ENCODE data around the gene NETO2. TPM values are rescaled to one million over a fixed set of nuclear protein-coding genes. Genes with fewer than 3 reads are reported as not detected.

The NETO2 gene
- total and polyA plus RNA-seq, 2 of the 13 experiments (the other 11 are each of a cell fraction or from before 2014, with no cell fraction given): 8.2 to 13.5 TPM

- TF ChIP-seq ZNF609 (CRISPR knock-in tag; IDR thresholded peaks at IDR 0.05; ENCODE audit: borderline replicate concordance) (no peak), ZBTB43 (CRISPR knock-in tag; conservative IDR thresholded peaks at IDR 0.05) (peak; percentile 75), IKZF5 (CRISPR knock-in tag; IDR thresholded peaks at IDR 0.05) (no peak; the same call in 1 of the 2 replicates), PTBP1 (IDR thresholded peaks at IDR 0.05; ENCODE audit: low read depth, low read length, poor library complexity, severe bottlenecking) (no peak), GATA4 (IDR thresholded peaks at IDR 0.05; ENCODE audit: borderline replicate concordance, low read depth) (no peak), THYN1 (CRISPR knock-in tag; IDR thresholded peaks at IDR 0.05; ENCODE audit: borderline replicate concordance, low read depth) (no peak), FOXO4 (CRISPR knock-in tag; conservative IDR thresholded peaks at IDR 0.05) (no peak), IKZF4 (CRISPR knock-in tag; IDR thresholded peaks at IDR 0.05; ENCODE audit: borderline replicate concordance, low read depth, not compliant biosample characterization) (peak; percentile 63), ZNF772 (CRISPR knock-in tag; IDR thresholded peaks at IDR 0.05) (no peak), SP140L (CRISPR knock-in tag; IDR thresholded peaks at IDR 0.05; ENCODE audit: borderline replicate concordance) (no peak), RXRA (CRISPR knock-in tag; IDR thresholded peaks at IDR 0.05) (no peak), ZNF724P (CRISPR knock-in tag; IDR thresholded peaks at IDR 0.05; ENCODE audit: borderline replicate concordance) (peak; percentile 71; the same call in 1 of the 2 replicates), CC2D1A (CRISPR knock-in tag; IDR thresholded peaks at IDR 0.05) (no peak), TGIF2 (CRISPR knock-in tag; IDR thresholded peaks at IDR 0.05) (no peak), KDM5A (IDR thresholded peaks at IDR 0.05; ENCODE audit: borderline replicate concordance, low read length) (no peak), ZIK1 (CRISPR knock-in tag; IDR thresholded peaks at IDR 0.05; ENCODE audit: borderline replicate concordance, low read depth) (peak; percentile 67; the same call in 1 of the 2 replicates), MYPOP (CRISPR knock-in tag; IDR thresholded peaks at IDR 0.05) (no peak), ZNF274 (CRISPR knock-in tag; IDR thresholded peaks at IDR 0.05) (no peak)
Measured at GRCh38 chr16:47142821-47143676, 696 bp downstream of the NETO2 start (continued).

Measured in HepG2 (cell line).